Measurements from ENCODE around the gene LYPD6B. TPM values are rescaled to one million over a fixed set of nuclear protein-coding genes. Genes with fewer than 3 reads are reported as not detected.

LYPD6B gene
- total RNA-seq, 1 experiment from 2014 or later, result 6.1 TPM

GRCh38 chr2:149170911-149171310 lies 132.4 kb downstream of the LYPD6B start:
- Histone ChIP-seq H3K27ac (ENCODE audit: low read depth, low read length) (no peak overlapping the region), H3K4me3 (replicated peaks in 1 of 2; ENCODE audit: low read depth in 1 of 2, low read length in 2 of 2) (no peak overlapping the region), H3K9me2 (ENCODE audit: insufficient read depth) (no peaks in the 10 kb centered on the region), H3K36me3 (ENCODE audit: control insufficient read depth in 1 of 2, insufficient read depth in 2 of 2, low read length in 2 of 2) (no peaks in the 10 kb centered on the region), H3K4me2 (ENCODE audit: low read length) (no peak overlapping the region), H3K79me2 (ENCODE audit: insufficient read depth, low read length) (no peaks in the 10 kb centered on the region), H3K9me3 (ENCODE audit: control insufficient read depth in 1 of 2, insufficient read depth in 1 of 2, low read depth in 1 of 2, low read length in 2 of 2) (no peaks in the 10 kb centered on the region; a peak in 1 of 4 replicates), H2AFZ (ENCODE audit: low read depth, low read length, poor library complexity, severe bottlenecking) (no peak overlapping the region), H4K20me1 (ENCODE audit: insufficient read depth) (no peaks in the 10 kb centered on the region), H3K9ac (ENCODE audit: low read length) (no peak overlapping the region), H3K4me1 (ENCODE audit: control insufficient read depth in 1 of 2, insufficient read depth in 2 of 2, low read length in 2 of 2) (peaks cover 32 to 41% of the 10 kb centered on the region in 2 experiments), H3K27me3 (ENCODE audit: insufficient read depth, low read length) (no peaks in the 10 kb centered on the region)
- DNase-seq (ENCODE audit: low read depth, low spot score), result no peak
- intact Hi-C loops (cut with micrococcal nuclease), result no loop called here
- ATAC-seq, result no peak
- TF ChIP-seq ATF3 (IDR thresholded peaks at IDR 0.05) (no peak), EZH2 (IDR thresholded peaks at IDR 0.05) (no peak), EZH2phosphoT487 (IDR thresholded peaks at IDR 0.05; ENCODE audit: borderline replicate concordance) (no peak), YY1 (IDR thresholded peaks at IDR 0.05; ENCODE audit: extremely low read depth, insufficient replicate concordance, low read depth, low read length) (no peak), FOSL1 (IDR thresholded peaks at IDR 0.05; ENCODE audit: low read depth) (no peak), EGR1 (IDR thresholded peaks at IDR 0.05; ENCODE audit: low read depth) (no peak), ZFX (IDR thresholded peaks at IDR 0.05) (no peak), POLR2AphosphoS5 (IDR thresholded peaks at IDR 0.05; ENCODE audit: low read depth, low read length) (no peak), POLR2A (IDR thresholded peaks at IDR 0.05; ENCODE audit: borderline replicate concordance, extremely low read depth, insufficient read depth, insufficient read length) (no peak), ZNF274 (IDR thresholded peaks at IDR 0.05; ENCODE audit: low read depth, low read length) (no peak), ZBTB33 (IDR thresholded peaks at IDR 0.05; ENCODE audit: extremely low read depth, insufficient replicate concordance, low read length) (no peak), REST (IDR thresholded peaks at IDR 0.05; ENCODE audit: low read depth) (no peak)
- CTCF ChIA-PET, result no interaction called here
- POLR2A ChIA-PET, result no interaction called here
- RAD21 ChIA-PET (ENCODE audit: low non-redundant PET in 1 of 2, low total read pairs in 2 of 2, uncharacterized antibody in 2 of 2, unreplicated experiment in 2 of 2), result no interaction called here
- BruUV-seq (replicated peaks), result no TSS peak
